Liver (tissue), 9 donors: ENCODE data around the gene TMEM120B. TPM values are rescaled to one million over a fixed set of nuclear protein-coding genes. Genes with fewer than 3 reads are reported as not detected.

Experiments
- DNase-seq: peaks from one replicate; pipeline ENCODE4 v3.0.0-alpha.2; 2017; ENCODE audit warnings: low spot score
- H3K27ac ChIP-seq, 2 donors: one replicate each; pipeline ENCODE4 v1.7.0; 2013; ENCODE audit warnings: inconsistent platforms in 2 of 2, low read length in 2 of 2, control low read depth in 1 of 2, low read depth in 1 of 2, mild to moderate bottlenecking in 1 of 2
- H3K27me3 ChIP-seq, 4 donors: one replicate each; pipeline versions ENCODE4 v1.6.1 to v1.7.0; 2013; ENCODE audit warnings: low read length in 3 of 4, inconsistent platforms in 1 of 4, mild to moderate bottlenecking in 1 of 4, moderate library complexity in 1 of 4; ENCODE audit not compliant: control insufficient read depth in 4 of 4, insufficient read depth in 4 of 4
- H3K36me3 ChIP-seq, 4 donors: one replicate each; pipeline versions ENCODE4 v1.6.1 to v1.7.0; 2013; ENCODE audit warnings: low read length in 3 of 4, mild to moderate bottlenecking in 3 of 4, low read depth in 1 of 4, moderate library complexity in 1 of 4; ENCODE audit not compliant: control insufficient read depth in 4 of 4, insufficient read depth in 3 of 4
- H3K4me1 ChIP-seq, 4 donors: one replicate each; pipeline versions ENCODE4 v1.6.1 to v1.7.0; 2013; ENCODE audit warnings: low read length in 3 of 4, mild to moderate bottlenecking in 3 of 4, moderate library complexity in 1 of 4; ENCODE audit not compliant: control insufficient read depth in 4 of 4, insufficient read depth in 4 of 4
- H3K4me3 ChIP-seq, 3 donors: one replicate each; pipeline versions ENCODE4 v1.6.1 to v1.7.0; 2013; ENCODE audit warnings: low read length in 3 of 3, control low read depth in 1 of 3, low read depth in 1 of 3, mild to moderate bottlenecking in 1 of 3
- H3K9ac ChIP-seq, 2 donors: one replicate each; pipeline ENCODE4 v1.7.0; 2013; ENCODE audit warnings: low read length in 2 of 2, mild to moderate bottlenecking in 2 of 2, moderate library complexity in 2 of 2, control low read depth in 1 of 2, low read depth in 1 of 2
- H3K9me3 ChIP-seq, 4 donors: one replicate each; pipeline versions ENCODE4 v1.6.1 to v1.7.0; 2013; ENCODE audit warnings: low read length in 3 of 4; ENCODE audit not compliant: control insufficient read depth in 4 of 4
- EGR1 ChIP-seq, 2 donors: IDR thresholded peaks; 2 replicates each; pipeline ENCODE4 v1.6.1; 2016 to 2018; ENCODE audit warnings: antibody characterized with exemption in 2 of 2, low read depth in 2 of 2
- FOXA1 ChIP-seq: IDR thresholded peaks from 2 replicates; pipeline ENCODE4 v1.6.1; 2016; ENCODE audit warnings: antibody characterized with exemption
- FOXA2 ChIP-seq: IDR thresholded peaks from 2 replicates; pipeline ENCODE4 v1.6.1; 2016; ENCODE audit warnings: antibody characterized with exemption
- GABPA ChIP-seq, 2 donors: IDR thresholded peaks in 1 of 2; conservative IDR thresholded peaks in 1 of 2; 2 replicates each; pipeline ENCODE4 v1.6.1; 2016; ENCODE audit warnings: antibody characterized with exemption in 2 of 2, mild to moderate bottlenecking in 1 of 2, moderate library complexity in 1 of 2
- HNF4A ChIP-seq, 2 donors: conservative IDR thresholded peaks; 2 replicates each; pipeline ENCODE4 v1.6.1; 2016; ENCODE audit warnings: antibody characterized with exemption in 2 of 2, mild to moderate bottlenecking in 2 of 2
- HNF4G ChIP-seq: IDR thresholded peaks from 2 replicates; pipeline ENCODE4 v1.6.1; 2016; ENCODE audit warnings: antibody characterized with exemption
- JUND ChIP-seq, 2 donors: IDR thresholded peaks; 2 replicates each; pipeline ENCODE4 v1.6.1; 2016; ENCODE audit warnings: antibody characterized with exemption in 2 of 2
- NR2F2 ChIP-seq: IDR thresholded peaks from 2 replicates; pipeline ENCODE4 v1.6.1; 2016; ENCODE audit warnings: antibody characterized with exemption
- RAD21 ChIP-seq, 2 donors: IDR thresholded peaks; 2 replicates each; pipeline ENCODE4 v1.6.1; 2016; ENCODE audit warnings: antibody characterized with exemption in 2 of 2, mild to moderate bottlenecking in 2 of 2
- RXRA ChIP-seq, 2 donors: IDR thresholded peaks; 2 replicates each; pipeline ENCODE4 v1.6.1; 2017 to 2018; ENCODE audit warnings: antibody characterized with exemption in 2 of 2, mild to moderate bottlenecking in 1 of 2
- SP1 ChIP-seq: IDR thresholded peaks from 2 replicates; pipeline ENCODE4 v1.6.1; 2018; ENCODE audit warnings: antibody characterized with exemption, mild to moderate bottlenecking
- TAF1 ChIP-seq: conservative IDR thresholded peaks from 2 replicates; pipeline ENCODE4 v1.6.1; 2016; ENCODE audit warnings: antibody characterized with exemption, mild to moderate bottlenecking
- YY1 ChIP-seq: IDR thresholded peaks from 2 replicates; pipeline ENCODE4 v1.6.1; 2016; ENCODE audit warnings: antibody characterized with exemption, mild to moderate bottlenecking
- WGBS: extraction: QIAGEN DNeasy Blood & Tissue Kit; methylation state at CpG from one replicate; pipeline ENCODE4 v1.1.7; 2013; 5-methylcytosine and 5-hydroxymethylcytosine counted together
- polyA plus RNA-seq, 2 donors: library from polyadenylated mRNA; stranded (reverse) in 1 of 2; unstranded in 1 of 2; fragments of 200-250 nt in 1 of 2; fragments of >200 nt in 1 of 2; fragmentation: Nextera tagmentation in 1 of 2; extraction: Ambion mirVana in 1 of 2; gene quantifications; one replicate each; pipeline versions ENCODE4 v1.2.1 to v1.2.3, GENCODE V29; 2013 to 2015
- total RNA-seq, 2 donors: library from RNA; depleted of rRNA; stranded (reverse); fragments of >200 nt; gene quantifications; one replicate each; pipeline ENCODE4 v1.2.3, GENCODE V29; 2014
- TF ChIP-seq, protein P1 (sequence below): IDR thresholded peaks from 2 replicates; pipeline ENCODE4 v1.6.1; 2016; ENCODE audit warnings: antibody characterized with exemption
- TF ChIP-seq, protein P2 (sequence below): IDR thresholded peaks from 2 replicates; pipeline ENCODE4 v1.6.1; 2016; ENCODE audit warnings: antibody characterized with exemption
- TF ChIP-seq, protein P3 (sequence below): IDR thresholded peaks from 2 replicates; pipeline ENCODE4 v1.6.1; 2016; ENCODE audit warnings: antibody characterized with exemption, mild to moderate bottlenecking
- TF ChIP-seq, protein P4 (sequence below): IDR thresholded peaks from 2 replicates; pipeline ENCODE4 v1.6.1; 2016; ENCODE audit warnings: antibody characterized with exemption
- TF ChIP-seq, protein P5 (sequence below): fragments of 150-350 bp; IDR thresholded peaks from 2 replicates; pipeline ENCODE4 v1.5.1; 2017; ENCODE audit warnings: improper control_type of control experiment, low read depth, low read length; ENCODE audit not compliant: missing input control
- donor health status: healthy.
- donor health status: healthy.
- donor health status: healthy.
- donor health status: healthy.
- donor health status: healthy.

The TMEM120B gene
- total and polyA plus RNA-seq, 4 donors = 1.6 to 9.2 (median 3.4) TPM

DNA sequence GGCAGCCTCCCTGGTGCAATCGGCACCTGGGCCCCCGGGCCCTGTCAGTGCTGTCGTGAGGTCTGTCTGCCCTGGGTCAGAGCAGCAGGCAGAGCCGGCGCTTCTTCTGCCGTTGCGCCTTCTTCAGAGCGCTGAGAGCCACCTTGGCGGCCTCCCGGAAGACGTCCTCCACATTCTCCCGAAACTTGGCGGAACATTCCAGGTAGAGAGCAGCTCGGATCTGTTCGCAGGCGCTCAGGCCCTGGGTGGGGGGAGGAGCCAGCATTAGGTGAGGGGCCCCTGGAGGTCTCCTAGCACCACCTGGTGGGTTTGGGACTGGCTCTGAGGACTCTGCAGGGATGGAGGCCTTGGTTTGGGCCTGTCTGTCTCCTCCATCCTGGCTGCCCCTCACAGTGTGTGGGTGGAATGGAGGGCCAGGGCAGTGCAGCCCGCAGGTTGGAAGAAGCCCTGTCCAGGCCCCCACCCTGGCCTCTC is 66.9 kb downstream of the TMEM120B start:
- no peak overlapping the region for H3K4me3 ChIP-seq
- peaks cover 0 to 4% (median 0%) of the 10 kb centered on the region in 4 donors for H3K36me3 ChIP-seq
- no peak overlapping the region for H3K27ac ChIP-seq
- no peaks in the 10 kb centered on the region for H3K27me3 ChIP-seq
- H3K9me3 ChIP-seq = no peaks in the 10 kb centered on the region
- TF ChIP-seq, protein P1, sequence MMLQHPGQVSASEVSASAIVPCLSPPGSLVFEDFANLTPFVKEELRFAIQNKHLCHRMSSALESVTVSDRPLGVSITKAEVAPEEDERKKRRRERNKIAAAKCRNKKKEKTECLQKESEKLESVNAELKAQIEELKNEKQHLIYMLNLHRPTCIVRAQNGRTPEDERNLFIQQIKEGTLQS = no peak
- TF ChIP-seq, protein P2, sequence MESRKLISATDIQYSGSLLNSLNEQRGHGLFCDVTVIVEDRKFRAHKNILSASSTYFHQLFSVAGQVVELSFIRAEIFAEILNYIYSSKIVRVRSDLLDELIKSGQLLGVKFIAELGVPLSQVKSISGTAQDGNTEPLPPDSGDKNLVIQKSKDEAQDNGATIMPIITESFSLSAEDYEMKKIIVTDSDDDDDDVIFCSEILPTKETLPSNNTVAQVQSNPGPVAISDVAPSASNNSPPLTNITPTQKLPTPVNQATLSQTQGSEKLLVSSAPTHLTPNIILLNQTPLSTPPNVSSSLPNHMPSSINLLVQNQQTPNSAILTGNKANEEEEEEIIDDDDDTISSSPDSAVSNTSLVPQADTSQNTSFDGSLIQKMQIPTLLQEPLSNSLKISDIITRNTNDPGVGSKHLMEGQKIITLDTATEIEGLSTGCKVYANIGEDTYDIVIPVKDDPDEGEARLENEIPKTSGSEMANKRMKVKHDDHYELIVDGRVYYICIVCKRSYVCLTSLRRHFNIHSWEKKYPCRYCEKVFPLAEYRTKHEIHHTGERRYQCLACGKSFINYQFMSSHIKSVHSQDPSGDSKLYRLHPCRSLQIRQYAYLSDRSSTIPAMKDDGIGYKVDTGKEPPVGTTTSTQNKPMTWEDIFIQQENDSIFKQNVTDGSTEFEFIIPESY = no peak
- TF ChIP-seq HNF4G (no peak), JUND (IDR thresholded peaks at IDR 0.05) (no peak), RAD21 (IDR thresholded peaks at IDR 0.05) (no peak), TAF1 (no peak), NR2F2 (no peak), FOXA1 (no peak), YY1 (no peak), GABPA (IDR thresholded peaks at IDR 0.05 in 1 of 2, conservative IDR thresholded peaks at IDR 0.05 in 1 of 2) (no peak), HNF4A (conservative IDR thresholded peaks at IDR 0.05) (no peak), SP1 (no peak), EGR1 (IDR thresholded peaks at IDR 0.05; ENCODE audit: low read depth in 2 of 2) (no peak)
- TF ChIP-seq, protein P3, sequence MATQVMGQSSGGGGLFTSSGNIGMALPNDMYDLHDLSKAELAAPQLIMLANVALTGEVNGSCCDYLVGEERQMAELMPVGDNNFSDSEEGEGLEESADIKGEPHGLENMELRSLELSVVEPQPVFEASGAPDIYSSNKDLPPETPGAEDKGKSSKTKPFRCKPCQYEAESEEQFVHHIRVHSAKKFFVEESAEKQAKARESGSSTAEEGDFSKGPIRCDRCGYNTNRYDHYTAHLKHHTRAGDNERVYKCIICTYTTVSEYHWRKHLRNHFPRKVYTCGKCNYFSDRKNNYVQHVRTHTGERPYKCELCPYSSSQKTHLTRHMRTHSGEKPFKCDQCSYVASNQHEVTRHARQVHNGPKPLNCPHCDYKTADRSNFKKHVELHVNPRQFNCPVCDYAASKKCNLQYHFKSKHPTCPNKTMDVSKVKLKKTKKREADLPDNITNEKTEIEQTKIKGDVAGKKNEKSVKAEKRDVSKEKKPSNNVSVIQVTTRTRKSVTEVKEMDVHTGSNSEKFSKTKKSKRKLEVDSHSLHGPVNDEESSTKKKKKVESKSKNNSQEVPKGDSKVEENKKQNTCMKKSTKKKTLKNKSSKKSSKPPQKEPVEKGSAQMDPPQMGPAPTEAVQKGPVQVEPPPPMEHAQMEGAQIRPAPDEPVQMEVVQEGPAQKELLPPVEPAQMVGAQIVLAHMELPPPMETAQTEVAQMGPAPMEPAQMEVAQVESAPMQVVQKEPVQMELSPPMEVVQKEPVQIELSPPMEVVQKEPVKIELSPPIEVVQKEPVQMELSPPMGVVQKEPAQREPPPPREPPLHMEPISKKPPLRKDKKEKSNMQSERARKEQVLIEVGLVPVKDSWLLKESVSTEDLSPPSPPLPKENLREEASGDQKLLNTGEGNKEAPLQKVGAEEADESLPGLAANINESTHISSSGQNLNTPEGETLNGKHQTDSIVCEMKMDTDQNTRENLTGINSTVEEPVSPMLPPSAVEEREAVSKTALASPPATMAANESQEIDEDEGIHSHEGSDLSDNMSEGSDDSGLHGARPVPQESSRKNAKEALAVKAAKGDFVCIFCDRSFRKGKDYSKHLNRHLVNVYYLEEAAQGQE = no peak
- TF ChIP-seq, protein P4, sequence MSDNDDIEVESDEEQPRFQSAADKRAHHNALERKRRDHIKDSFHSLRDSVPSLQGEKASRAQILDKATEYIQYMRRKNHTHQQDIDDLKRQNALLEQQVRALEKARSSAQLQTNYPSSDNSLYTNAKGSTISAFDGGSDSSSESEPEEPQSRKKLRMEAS = no peak
- TF ChIP-seq, protein P5, sequence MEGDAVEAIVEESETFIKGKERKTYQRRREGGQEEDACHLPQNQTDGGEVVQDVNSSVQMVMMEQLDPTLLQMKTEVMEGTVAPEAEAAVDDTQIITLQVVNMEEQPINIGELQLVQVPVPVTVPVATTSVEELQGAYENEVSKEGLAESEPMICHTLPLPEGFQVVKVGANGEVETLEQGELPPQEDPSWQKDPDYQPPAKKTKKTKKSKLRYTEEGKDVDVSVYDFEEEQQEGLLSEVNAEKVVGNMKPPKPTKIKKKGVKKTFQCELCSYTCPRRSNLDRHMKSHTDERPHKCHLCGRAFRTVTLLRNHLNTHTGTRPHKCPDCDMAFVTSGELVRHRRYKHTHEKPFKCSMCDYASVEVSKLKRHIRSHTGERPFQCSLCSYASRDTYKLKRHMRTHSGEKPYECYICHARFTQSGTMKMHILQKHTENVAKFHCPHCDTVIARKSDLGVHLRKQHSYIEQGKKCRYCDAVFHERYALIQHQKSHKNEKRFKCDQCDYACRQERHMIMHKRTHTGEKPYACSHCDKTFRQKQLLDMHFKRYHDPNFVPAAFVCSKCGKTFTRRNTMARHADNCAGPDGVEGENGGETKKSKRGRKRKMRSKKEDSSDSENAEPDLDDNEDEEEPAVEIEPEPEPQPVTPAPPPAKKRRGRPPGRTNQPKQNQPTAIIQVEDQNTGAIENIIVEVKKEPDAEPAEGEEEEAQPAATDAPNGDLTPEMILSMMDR = no peak
- H3K4me1 ChIP-seq = peaks cover 0 to 3% (median under 1%) of the 10 kb centered on the region in 4 donors
- 97% methylated on average over 17 of the region's 17 CpGs for WGBS
- H3K9ac ChIP-seq = no peak overlapping the region
- DNase-seq = no peak

DNA sequence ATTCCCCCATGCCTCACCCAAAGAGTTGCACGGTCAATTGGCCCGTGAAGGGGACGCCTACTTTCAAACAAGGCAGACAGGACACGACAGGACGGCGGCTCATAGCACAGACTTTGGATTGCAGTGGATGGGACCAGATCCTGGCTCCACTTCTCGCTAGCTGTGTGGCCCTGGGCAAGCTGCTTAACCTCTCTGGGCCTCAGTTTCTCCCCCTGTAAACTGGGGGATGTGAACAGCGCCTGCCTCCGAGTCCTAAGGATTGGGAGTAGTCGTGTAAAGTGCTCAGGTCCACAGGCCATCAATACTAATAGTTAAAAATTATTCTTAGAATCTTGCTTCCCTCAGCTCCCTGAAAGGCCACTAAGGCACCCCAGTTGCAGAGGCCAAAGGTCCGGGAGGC is 67.9 kb downstream of the TMEM120B start:
- Histone ChIP-seq H3K9ac (no peak overlapping the region), H3K27ac (no peak overlapping the region), H3K36me3 (peaks cover 0 to 4% (median 0%) of the 10 kb centered on the region in 4 donors), H3K9me3 (no peaks in the 10 kb centered on the region), H3K27me3 (no peaks in the 10 kb centered on the region), H3K4me3 (no peak overlapping the region), H3K4me1 (peaks cover 0 to 6% (median 5%) of the 10 kb centered on the region in 4 donors)
- 94% methylated on average over 11 of the region's 11 CpGs for WGBS
- no peak for DNase-seq
- TF ChIP-seq, protein P2 = no peak
- TF ChIP-seq, protein P4 = no peak
- TF ChIP-seq EGR1 (IDR thresholded peaks at IDR 0.05; ENCODE audit: low read depth in 2 of 2) = no peak
- TF ChIP-seq GABPA (IDR thresholded peaks at IDR 0.05 in 1 of 2, conservative IDR thresholded peaks at IDR 0.05 in 1 of 2) = no peak
- TF ChIP-seq, protein P1 = no peak
- TF ChIP-seq RXRA (IDR thresholded peaks at IDR 0.05) = no peak
- TF ChIP-seq RAD21 (IDR thresholded peaks at IDR 0.05) = no peak
- TF ChIP-seq JUND (IDR thresholded peaks at IDR 0.05) = no peak
- TF ChIP-seq YY1 = no peak
- no peak for TF ChIP-seq FOXA2
- TF ChIP-seq FOXA1 = no peak
- TF ChIP-seq NR2F2 = no peak
- TF ChIP-seq TAF1 = no peak
- no peak for TF ChIP-seq HNF4G
- TF ChIP-seq, protein P5 = no peak
